Activated naive CD8-positive, alpha-beta T cell treated with anti-CD3 and anti-CD28 coated beads, Interleukin-2, amount 50 U/mL, for 16 hours (primary cell): ENCODE measurements around the gene SLC30A10.
"Not testable (repeated sequence)": the region's sequence is repeated elsewhere in the genome, so short reads cannot be mapped to it uniquely, and the experiment has no call there.

ENCODE experiments used
- DNase-seq: peaks from one replicate; pipeline ENCODE4 v3.0.0-alpha.2; 2020; ENCODE audit warnings: low read depth, low spot score

Gene SLC30A10

DNA sequence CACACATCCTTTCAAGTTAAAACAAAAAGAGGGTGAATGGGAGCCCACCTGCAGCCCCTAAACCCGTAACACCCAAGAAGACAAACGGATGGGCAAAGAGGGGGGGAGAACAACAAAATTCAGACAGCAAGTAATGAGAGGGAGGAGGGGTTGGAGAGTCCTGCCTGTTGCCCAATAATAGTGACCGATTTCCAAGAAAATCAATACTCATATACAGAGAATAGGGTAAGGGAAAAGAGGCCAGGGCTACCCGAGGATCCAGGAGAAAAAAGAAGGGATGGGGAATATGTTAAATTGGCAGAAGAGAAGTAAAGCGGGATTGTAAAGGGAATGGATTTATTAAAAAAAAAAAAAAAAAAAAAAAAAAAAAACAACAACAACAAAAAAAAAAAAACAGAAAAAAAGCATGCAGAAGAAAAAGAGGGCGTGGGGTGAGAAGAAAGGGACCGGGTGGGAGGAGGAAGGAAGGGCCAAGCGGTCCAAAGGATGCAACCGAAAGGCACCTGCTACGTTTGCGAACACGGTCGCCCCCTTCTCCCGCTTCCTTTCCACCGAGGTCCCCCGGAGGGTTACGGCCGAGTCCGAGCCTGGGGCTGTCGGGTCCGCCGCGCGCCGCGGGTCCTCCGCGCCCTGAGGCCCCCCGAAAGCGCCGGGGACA is 930 bp downstream of the SLC30A10 start:
- no peak for DNase-seq

DNA sequence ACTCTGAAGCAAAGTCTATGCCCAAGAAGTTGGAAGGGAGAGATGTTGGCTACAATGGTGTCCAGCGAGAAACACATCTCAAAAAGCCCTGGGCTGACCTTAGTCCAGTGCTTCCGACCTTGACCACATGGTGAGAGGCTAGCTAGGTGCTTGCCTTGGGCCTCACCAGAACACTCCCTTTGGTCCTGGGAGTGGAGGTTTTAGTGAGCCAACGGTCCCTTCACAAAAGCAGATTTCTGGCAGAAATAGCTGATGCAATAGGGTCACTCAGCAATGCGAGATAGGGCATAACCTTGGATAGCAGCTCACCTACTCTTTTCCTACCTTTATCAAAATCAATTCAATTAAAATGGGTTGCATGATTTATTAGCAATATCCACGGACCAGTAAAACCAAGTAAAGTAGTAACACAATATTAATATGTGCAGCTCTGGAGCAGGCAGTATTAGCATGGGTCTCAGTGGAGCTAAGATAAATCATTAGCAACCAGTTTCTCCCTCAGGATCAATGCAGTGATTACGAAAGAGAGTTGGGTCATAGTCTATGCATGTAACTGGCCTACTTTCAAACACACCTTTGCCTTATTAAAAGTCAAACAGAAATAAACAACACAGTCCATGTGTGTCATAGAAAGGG is 1.9 kb downstream of the SLC30A10 start:
- DNase-seq, result no peak

DNA sequence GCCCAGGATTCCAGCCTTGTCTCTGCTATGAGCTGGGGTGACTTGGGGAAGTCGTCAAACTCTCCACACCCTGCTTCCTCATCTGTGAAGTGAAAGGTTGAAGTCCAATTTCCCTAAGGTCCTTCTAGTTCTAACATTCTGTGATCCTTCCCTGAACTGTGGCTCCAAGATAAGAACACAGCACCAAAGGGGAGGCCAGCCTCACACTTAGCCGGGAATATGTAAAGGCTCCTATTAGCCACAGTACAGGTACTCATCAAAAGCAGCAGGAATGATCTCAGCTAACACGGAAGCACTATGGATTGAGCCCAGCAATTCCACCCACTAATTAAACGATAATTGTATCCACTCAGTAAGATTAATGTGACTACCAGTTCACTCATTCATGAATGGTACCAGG is 4.0 kb downstream of the SLC30A10 start:
- DNase-seq, result no peak

DNA sequence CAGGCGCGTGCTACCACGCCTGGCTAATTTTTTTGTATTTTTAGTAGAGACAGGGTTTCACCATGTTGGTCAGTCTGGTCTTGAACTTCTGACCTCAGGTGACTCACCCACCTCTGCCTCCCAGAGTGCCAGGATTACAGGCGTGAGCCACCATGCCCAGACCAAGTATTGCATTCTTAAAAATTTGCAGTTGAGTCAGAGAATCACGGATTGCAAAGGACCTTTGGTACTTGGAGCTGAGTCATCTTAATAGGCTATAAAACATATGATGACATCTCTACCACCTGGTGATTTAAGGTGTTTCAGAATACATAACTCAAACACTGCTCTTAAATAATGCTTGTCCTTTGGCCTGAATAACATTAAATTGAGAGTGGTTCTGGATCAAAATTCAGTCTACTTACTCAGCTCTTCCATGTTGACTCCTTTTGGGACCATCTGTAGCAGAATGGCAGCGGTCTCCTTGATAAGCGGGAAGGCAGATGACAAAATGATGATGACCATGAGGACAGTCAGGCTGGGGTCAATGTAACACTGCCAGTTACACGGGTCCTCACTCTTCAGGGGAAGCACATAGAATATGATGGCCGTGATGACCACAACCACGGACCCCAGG is 10.4 kb downstream of the SLC30A10 start:
- no peak for DNase-seq

DNA sequence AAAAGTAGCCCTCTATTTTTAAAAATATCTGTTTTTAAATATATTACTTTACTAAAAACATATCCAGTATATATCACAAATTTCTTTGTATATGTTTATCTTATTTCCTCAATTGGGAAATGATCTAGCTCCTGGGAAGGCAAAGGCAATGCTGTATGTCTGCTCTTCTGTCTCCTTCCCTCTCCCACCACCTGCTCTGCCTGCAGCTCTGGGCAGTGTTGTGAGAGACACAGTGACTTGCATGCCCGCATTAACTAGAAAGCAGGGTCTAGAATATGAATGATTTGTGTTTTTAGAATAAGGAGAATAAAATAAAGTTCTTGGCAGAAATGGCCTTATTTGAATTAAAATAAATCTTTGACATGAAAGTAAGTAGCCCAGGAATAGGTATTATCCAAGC is 11.1 kb downstream of the SLC30A10 start:
- no peak for DNase-seq

DNA sequence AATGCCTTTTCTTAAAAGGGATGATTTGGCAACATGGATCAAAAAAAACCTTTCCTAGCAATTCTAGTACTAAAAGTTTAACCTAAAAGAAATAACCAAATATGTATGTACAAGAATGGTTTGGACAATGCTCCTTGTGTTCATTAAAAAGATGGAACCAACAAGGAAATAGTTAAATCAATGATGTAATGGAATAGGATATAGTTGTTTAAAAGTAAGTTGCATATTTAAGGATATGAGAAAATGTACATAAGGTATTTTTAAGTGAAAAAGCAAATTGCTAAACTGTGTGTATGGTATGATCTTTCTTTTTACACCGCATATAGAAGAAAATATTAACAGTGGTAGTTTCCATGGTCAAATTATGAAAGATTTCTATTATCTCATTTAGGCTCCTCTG is 12.1 kb downstream of the SLC30A10 start:
- no peak for DNase-seq

DNA sequence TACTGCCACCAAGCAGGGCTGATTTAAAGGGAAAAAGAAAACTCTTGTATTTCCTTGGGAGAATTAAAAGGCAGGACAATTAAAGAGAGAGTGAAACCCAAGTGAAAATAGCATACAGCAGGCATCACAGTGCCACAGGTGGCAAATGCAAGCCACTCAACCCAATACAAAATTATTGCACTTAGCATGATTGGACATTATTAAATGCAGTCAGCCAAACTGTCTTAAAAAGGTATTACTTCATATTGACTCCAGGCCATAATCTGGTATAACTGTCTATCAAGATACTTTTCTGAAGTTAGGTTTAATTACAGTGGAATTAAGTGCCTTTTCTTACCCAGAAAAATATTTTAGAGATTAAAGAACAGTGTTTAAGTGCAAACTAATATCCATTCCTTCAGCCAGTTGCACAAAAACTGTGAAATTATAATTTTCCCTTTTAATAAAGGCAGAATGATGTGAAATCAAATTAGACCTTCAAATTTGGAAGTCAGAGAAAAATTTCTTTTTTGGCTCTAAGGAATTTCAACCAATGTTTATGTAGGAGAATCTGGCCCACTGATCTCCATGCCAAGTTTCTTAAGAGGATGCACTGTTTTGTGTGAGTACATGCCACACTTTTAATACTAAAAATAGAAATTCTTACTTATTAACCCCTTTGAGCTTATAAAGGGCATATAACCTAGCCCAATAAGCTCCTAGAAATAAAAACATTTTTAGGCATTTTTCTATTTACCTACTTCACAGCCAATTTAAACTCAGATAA is 15.2 kb downstream of the SLC30A10 start:
- no peak for DNase-seq

DNA sequence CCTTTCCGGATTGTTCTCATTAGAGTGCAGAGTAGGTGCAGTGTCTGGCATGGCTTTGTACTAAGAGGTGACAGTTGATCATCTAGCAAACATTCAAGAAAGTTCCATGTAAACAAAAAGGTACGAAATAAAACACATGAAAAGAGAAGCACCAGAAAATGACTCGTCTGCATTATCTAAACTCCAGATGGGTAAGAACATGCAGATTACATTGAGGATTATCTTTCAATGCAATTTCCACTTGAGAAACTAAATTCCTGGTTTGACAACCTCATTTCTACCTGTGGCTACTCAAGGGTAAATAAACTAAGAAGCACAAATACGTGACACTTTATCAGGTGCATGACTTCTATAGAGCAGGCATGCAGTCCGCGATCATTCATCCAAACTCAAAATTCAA is 17.6 kb downstream of the SLC30A10 start:
- DNase-seq, result no peak

DNA sequence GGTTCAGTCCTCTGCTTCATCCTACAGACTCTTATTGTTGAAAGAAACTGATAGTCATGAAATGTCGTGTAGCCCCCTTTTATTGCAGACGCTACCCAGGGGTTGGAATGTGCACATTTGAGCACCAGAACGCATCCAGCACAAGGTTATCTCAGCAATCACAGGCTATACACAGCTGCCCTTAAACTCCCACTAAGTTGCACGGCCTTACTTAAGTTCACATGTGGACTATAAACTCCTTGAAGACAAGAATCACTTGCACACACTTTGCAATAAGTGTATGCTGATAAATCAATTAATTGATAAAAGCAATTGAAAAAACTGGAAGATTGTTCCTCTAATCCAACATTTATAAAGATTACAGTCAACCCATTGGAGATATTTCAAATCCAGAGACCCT is 18.9 kb downstream of the SLC30A10 start:
- DNase-seq, result no peak

DNA sequence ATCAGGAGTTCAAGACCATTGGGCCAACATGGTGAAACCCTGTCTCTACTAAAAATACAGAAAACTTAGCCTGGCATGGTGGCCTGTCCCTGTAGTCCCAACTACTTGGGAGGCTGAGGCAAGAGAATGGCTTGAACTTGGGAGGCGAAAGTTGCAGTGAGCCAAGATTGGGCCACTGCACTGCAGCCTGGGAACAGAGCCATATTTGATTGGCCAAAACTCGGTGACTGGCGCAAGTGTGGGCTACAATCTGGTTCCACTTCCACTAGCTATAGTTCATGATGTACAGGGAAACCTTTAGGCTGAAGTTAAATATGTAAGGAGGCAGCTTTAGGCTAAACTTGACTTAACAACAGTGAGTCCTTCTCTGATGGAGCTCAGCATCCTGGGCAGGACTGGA is 20.2 kb downstream of the SLC30A10 start:
- no peak for DNase-seq

DNA sequence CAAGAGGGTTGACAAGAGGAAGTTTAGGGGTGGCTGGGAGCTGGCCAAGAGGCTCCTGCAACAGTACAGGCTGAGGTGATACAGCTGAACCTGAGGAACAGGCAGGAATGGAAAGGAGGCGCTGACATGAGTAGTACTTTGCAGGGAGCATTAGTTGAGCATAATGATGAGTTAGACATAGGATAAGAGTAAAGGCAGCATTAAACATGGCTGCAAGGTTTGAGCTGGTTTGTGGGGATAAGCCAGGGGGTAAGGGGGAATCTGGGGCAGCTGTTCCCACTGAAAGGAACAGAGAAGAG is 20.6 kb downstream of the SLC30A10 start:
- DNase-seq, result no peak

DNA sequence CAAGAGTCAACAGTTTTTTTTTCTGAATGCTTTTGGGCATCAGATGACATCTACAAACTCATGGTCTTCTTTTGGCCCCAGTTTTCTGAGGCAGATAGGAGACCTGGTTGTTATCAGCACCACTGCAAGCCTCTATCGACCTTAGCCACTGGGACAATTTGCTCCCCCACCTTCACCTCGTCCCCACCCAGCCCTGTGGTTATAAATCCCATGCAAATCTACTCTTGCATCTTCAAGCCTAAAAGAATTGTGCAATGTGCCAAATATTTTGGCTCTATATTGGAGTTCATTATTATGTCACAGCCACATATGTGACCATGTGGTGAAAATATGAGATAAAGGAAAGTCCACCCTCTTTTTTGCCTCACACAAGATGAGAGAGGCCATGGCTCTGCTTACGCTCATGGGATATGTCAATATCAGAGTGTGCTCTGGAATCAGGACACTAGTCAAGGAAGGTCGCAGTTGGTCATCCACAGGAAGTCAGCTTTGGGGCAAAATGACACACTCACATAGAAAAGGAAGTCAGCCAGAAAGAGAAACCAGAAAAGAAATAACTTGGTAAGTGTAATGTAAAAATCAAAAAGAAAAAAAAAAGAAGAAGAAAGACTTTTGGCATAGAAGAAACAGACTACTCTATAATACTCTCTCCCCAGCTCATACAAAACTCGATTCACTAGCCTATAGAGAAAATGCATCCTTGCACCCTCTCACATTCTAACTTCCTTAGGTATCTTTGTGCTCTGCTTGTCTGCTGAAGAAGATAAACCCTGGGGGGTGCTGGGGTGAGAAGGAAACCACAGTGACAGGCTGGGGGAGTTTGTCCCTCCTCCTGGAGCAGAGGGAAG is 21.2 kb downstream of the SLC30A10 start:
- DNase-seq, result no peak

DNA sequence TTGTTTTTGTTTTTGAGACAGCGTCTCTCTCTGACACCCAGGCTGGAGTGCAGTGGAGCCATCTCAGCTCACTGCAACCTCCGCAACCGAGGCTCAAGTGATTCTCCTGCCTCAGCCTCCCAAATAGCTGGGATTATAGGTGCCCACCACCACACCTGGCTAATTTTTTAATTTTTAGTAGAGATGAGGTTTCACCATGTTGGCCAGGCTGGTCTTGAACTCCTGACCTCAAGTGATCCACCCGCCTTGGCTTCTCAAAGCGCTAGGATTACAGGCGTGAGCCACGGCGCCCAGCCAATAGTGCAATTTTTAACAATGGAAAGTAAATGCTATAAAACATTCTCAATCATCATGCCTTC is 21.8 kb downstream of the SLC30A10 start:
- not testable (repeated sequence) for DNase-seq

DNA sequence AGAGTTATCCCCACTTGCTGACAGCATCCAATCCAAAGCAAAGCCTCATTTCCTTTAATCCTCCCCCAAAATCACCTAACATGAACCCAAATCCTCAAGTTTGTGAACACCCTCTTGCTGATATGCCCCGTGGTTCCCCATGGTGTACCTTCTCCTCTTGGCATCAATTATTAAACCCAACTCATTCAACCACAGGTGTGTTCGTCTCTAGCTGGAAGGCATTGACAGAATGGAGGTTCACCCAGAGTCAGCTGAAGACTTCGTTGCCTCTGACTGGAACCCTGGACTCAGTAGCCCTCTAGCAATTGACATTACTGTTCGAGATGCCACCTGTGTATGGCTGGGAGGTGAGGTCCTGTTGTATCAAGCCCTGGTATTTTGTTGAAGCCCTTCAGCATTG is 22.8 kb downstream of the SLC30A10 start:
- no peak for DNase-seq

DNA sequence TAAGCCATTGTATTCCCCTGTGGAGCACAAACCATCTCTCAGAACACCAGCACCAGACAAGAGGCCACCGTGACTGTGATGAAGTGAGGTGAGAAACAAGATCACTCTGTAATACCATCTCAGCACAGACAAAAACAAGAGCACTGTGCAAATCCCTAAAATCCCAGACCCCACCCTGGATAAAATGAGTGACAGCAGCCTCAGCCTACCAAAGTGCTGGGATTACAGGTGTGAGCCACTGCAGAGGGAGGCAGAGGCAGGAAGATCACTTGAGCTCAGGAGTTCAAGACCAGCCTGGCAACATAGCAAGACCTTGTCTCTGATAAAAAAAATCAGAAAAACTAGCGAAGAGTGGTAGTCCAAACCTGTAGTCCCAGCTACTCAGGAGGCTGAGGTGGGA is 23.4 kb downstream of the SLC30A10 start:
- no peak for DNase-seq

DNA sequence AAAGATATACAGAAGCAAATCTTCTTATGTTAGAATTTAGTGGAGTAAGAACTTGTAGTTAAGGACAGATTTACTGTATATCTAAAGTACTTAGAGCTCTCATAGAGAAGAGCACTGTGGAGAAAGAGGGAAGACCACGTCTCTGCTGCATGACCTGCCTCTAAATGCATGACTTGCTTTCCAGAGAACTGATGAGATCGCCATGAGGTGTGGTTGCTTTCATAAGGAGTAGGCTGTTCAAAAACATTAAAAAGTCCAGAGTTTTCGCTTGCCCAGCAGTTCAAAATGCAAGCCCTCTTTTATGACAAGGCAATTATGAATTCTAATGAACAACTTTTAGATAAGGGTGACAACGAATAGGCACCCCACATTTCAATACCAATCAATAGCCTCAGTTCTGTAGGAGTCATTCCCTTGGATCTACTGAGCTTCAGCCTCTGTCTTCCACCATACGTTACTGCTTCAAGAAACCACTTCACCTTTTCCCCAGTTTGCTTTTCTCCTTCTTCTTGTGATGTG is 24.9 kb downstream of the SLC30A10 start:
- no peak for DNase-seq

DNA sequence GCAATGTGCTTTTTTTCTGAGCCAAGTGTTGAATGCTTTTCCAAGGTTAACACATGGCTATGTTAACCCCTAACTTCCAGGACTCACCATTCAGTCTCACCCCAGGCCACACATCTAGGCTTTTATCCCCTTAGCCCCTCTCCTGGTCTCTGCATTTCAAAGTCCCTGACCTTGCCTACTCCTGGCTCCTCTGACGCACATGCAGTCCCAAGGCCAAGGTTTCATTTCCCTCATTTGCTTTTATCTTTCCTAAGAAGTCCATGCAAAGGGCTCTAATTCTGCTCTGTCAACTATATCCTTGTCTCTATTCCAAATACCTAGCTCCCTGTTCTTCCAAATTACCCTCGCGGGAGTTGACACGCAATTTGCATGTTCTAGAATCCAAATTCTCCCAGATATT is 25.4 kb downstream of the SLC30A10 start:
- no peak for DNase-seq

DNA sequence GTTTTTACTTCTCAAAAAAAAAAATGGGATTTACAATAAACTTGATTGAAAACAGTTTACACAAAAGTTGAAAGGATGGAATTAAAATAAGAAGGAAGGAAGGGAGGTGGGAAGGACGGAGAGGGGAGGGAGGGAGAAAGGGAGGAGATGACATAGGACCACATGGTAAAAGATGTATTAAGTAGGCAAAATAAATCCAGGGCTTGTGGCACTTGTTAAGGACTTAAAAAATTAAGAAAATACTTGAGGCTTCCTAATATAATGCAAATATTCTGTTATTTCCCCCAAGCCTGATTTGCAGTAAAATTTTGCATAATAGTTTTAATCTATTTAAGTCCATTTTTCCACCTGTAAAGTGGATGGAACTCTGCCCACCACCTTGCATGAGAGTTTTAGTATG is 27.5 kb downstream of the SLC30A10 start:
- DNase-seq, result no peak

DNA sequence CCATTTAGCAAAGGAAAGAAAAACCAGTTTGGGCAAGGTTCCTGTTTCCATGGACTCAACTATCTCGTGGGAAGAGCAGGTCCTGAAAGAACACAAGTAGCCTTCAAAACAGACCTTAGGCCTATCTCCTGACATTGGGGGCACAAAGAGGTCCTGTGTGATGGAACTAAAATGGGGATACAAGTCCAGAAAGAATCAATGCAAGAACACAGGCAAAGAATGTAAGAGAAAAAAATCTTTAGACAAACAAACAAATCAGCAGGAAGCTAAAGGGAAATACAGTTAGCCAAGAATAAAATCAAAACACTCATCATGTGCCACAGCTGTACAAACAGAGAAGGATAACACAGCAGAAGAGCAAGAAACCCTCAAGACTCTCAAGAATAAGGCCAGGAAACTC is 28.2 kb downstream of the SLC30A10 start:
- DNase-seq, result no peak

DNA sequence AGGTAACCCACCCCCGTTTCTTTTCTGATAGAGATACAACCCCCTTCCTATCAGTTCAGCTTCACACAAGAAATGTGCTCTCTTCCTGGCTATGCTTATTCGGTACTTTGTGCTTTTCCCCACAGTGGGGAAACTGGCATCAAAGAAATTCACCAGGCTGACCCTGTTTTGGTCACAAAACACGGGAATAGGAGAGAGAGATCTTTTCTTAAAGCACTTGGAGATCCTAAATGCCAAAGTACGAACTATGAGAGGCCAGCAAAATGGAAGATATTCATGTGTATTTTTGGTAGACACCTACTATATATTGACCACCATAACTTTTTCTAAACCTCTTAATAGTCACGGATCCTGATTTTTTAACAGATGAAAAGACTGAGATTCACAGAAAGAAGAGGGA is 30.0 kb downstream of the SLC30A10 start:
- DNase-seq, result no peak

DNA sequence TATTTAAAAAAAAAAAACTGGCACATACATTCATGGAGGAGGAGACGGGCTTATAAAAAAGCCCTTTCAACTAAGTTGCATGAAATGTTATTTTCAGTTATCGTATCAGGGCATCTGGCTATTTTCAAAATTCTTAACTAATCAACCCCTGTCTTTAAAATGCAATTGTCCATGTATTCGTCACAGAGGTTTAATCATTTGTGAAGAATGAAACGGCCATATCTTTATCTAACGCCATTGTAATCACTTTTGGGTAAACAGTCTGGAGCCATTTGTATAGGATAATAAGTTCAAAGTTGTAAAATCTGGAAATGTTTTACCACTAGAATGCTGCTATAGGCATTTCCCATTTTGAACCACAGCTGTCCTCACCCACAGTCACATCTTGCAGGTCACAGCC is 30.4 kb downstream of the SLC30A10 start:
- DNase-seq, result no peak

DNA sequence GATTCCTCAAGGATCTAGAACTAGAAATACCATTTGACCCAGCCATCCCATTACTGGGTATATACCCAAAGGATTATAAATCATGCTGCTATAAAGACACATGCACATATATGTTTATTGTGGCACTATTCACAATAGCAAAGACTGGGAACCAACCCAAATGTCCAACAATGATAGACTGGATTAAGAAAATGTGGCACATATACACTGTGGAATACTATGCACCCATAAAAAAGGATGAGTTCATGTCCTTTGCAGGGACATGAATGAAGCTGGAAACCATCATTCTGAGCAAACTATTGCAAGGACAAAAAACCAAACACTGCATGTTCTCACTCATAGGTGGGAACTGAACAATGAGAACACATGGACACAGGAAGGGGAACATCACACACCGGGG is 36.1 kb downstream of the SLC30A10 start:
- not testable (repeated sequence) for DNase-seq
